Colonic mucosa (tissue), 4 donors: ENCODE results near the gene RTL9. TPM values are rescaled to one million over a fixed set of nuclear protein-coding genes. Genes with fewer than 3 reads are reported as not detected.

ENCODE experiments used
- DNase-seq: peaks from one replicate; pipeline ENCODE4 v3.0.0-alpha.2; 2020
- H3K27ac ChIP-seq: fragments of 200-600 bp; one replicate; pipeline ENCODE4 v1.8.0; 2021
- H3K27me3 ChIP-seq: fragments of 200-600 bp; one replicate; pipeline ENCODE4 v1.8.0; 2021
- H3K36me3 ChIP-seq: fragments of 200-600 bp; one replicate; pipeline ENCODE4 v1.8.0; 2021
- H3K4me1 ChIP-seq: fragments of 200-600 bp; one replicate; pipeline ENCODE4 v1.8.0; 2021; ENCODE audit warnings: mild to moderate bottlenecking
- H3K4me3 ChIP-seq: fragments of 200-600 bp; one replicate; pipeline ENCODE4 v1.8.0; 2021
- H3K9ac ChIP-seq, 2 donors: one replicate each; pipeline ENCODE4 v1.7.0; 2013; ENCODE audit warnings: control low read depth in 2 of 2, low read depth in 2 of 2, low read length in 2 of 2
- H3K9me3 ChIP-seq: fragments of 200-600 bp; one replicate; pipeline ENCODE4 v1.8.0; 2021
- CTCF ChIP-seq: fragments of 200-600 bp; IDR thresholded peaks from one replicate; pipeline ENCODE4 v1.8.0; 2022; ENCODE audit warnings: antibody characterized with exemption, mild to moderate bottlenecking
- intact Hi-C: fragments of 100-400 bp; cut with DNase I; formaldehyde crosslinking; loops from one replicate; pipeline ENCODE4 v1.14.1; 2022
- total RNA-seq, 2 donors: library from RNA; stranded (reverse); fragmentation: NEBNext Ultra II Directional in 1 of 2; extraction: Animal tissue kit (Norgen Biotek cat#: 25700) in 1 of 2; gene quantifications; one replicate each; pipeline ENCODE4 v1.2.1, GENCODE V29; 2021
- donor health status: healthy.
- donor health status: DM: no; HTN: no; CAD: no.
- donor health status: DM: no; HTN: no; CAD: no.

The RTL9 gene
- total RNA-seq, 2 donors from 2014 or later = not detected

- H3K9ac ChIP-seq = no peak overlapping the region
- no peak overlapping the region for H3K27ac ChIP-seq
- no peaks in the 10 kb centered on the region for H3K4me1 ChIP-seq
- H3K27me3 ChIP-seq = no peaks in the 10 kb centered on the region
- intact Hi-C loops = no loop called here
- no peak for DNase-seq
- TF ChIP-seq CTCF = no peak
- H3K9me3 ChIP-seq = no peaks in the 10 kb centered on the region
- no peak overlapping the region for H3K4me3 ChIP-seq
- H3K36me3 ChIP-seq = no peaks in the 10 kb centered on the region
Observed at GRCh38 chrX:110320381-110320987, 38.2 kb upstream of the RTL9 start.

DNA sequence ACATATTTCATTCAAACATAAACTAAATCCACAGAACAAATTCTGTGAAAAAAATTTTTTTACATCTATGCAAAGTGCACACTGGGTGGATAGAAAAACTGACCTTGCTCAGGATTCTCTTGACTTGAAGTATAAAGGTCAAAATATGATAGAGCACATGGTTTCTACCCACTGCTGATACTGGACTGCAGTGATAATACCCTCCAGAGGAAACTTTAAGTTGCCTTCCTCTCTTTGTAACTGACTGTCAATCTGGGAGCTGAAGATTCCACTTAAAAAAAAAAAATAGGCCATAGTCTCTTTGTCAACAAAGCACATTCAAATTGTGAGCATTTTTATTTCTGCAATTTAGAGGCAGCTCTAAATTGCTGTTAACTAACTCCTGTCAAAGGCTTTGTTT is 37.6 kb upstream of the RTL9 start:
- Histone ChIP-seq H3K9ac (no peak overlapping the region), H3K9me3 (no peaks in the 10 kb centered on the region), H3K27me3 (no peaks in the 10 kb centered on the region), H3K4me3 (no peak overlapping the region), H3K36me3 (no peaks in the 10 kb centered on the region), H3K4me1 (no peaks in the 10 kb centered on the region), H3K27ac (no peak overlapping the region)
- no peak for TF ChIP-seq CTCF
- DNase-seq = no peak
- intact Hi-C loops = no loop called here

GRCh38 chrX:110321670-110322069 is 37.0 kb upstream of the RTL9 start:
- no peak for DNase-seq
- Histone ChIP-seq H3K4me1 (no peaks in the 10 kb centered on the region), H3K27ac (no peak overlapping the region), H3K36me3 (no peaks in the 10 kb centered on the region), H3K9me3 (no peaks in the 10 kb centered on the region), H3K27me3 (no peaks in the 10 kb centered on the region), H3K4me3 (no peak overlapping the region), H3K9ac (no peak overlapping the region)
- intact Hi-C loops = no loop called here
- TF ChIP-seq CTCF = no peak

DNA sequence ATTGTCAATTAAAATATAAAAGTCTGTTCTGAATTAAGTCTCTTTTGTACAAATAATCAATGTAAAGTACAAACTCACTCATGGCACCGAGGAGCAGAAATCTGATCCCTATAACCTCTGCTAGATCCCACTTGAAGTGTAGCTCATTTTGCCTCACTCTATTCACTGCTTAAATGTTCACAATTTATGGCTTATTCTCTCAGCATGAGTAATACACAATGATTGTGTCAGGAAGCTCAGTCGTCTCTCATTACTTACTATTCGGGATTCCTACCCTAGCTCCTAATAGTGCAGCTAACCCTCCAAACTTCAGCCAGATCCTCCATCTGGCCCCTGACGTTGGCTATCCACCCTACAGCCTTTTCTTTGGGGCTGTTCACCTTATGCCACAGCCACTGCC is 36.0 kb upstream of the RTL9 start:
- H3K27ac ChIP-seq = no peak overlapping the region
- no peaks in the 10 kb centered on the region for H3K4me1 ChIP-seq
- no peak for TF ChIP-seq CTCF
- H3K9me3 ChIP-seq = no peaks in the 10 kb centered on the region
- H3K9ac ChIP-seq = no peak overlapping the region
- intact Hi-C loops = no loop called here
- no peak for DNase-seq
- H3K27me3 ChIP-seq = no peaks in the 10 kb centered on the region
- no peak overlapping the region for H3K4me3 ChIP-seq
- H3K36me3 ChIP-seq = no peaks in the 10 kb centered on the region

- no peak for TF ChIP-seq CTCF
- DNase-seq = no peak
- no peaks in the 10 kb centered on the region for H3K27me3 ChIP-seq
- no peaks in the 10 kb centered on the region for H3K9me3 ChIP-seq
- intact Hi-C loops = no loop called here
- no peak overlapping the region for H3K9ac ChIP-seq
- H3K27ac ChIP-seq = no peak overlapping the region
- H3K4me1 ChIP-seq = no peaks in the 10 kb centered on the region
- no peak overlapping the region for H3K4me3 ChIP-seq
- no peaks in the 10 kb centered on the region for H3K36me3 ChIP-seq
Observed at GRCh38 chrX:110326712-110327111, 31.9 kb upstream of the RTL9 start.
